Neural cell (in vitro differentiated cells): ENCODE data around the gene ELOB. TPM values are rescaled to one million over a fixed set of nuclear protein-coding genes. Genes with fewer than 3 reads are reported as not detected.

ENCODE experiments used
- H2AFZ ChIP-seq: fragments of 200-600, 300-800 bp; sonication (generic), shearing (Covaris generic); 2 replicates; pipeline ENCODE4 v1.6.0; 2014; ENCODE audit warnings: low read depth, mild to moderate bottlenecking, antibody characterized with exemption, low read length, moderate library complexity
- H3F3A ChIP-seq: fragments of 200-600 bp; shearing (Covaris generic); 2 replicates; pipeline ENCODE4 v1.6.1; 2016; ENCODE audit warnings: mild to moderate bottlenecking, moderate library complexity, mixed read lengths, antibody characterized with exemption, low read length; ENCODE audit not compliant: insufficient read depth, poor library complexity, severe bottlenecking
- H3K27ac ChIP-seq: fragments of 200-600, 300-800 bp; sonication (generic), shearing (Covaris generic); 2 replicates; pipeline ENCODE4 v1.5.1; 2014; ENCODE audit warnings: mild to moderate bottlenecking, low read length, moderate library complexity
- H3K27me3 ChIP-seq: fragments of 300-800, 200-600 bp; sonication (generic), shearing (Covaris generic); 2 replicates; pipeline ENCODE4 v1.6.0; 2014; ENCODE audit warnings: mild to moderate bottlenecking, low read depth, low read length, moderate library complexity; ENCODE audit not compliant: insufficient read depth
- H3K36me3 ChIP-seq: fragments of 300-800, 200-600 bp; sonication (generic), shearing (Covaris generic); 2 replicates; pipeline ENCODE4 v1.5.1; 2014; ENCODE audit warnings: mild to moderate bottlenecking, antibody characterized with exemption, low read length, moderate library complexity; ENCODE audit not compliant: insufficient read depth
- H3K4me2 ChIP-seq: fragments of 300-800, 200-600 bp; sonication (generic), shearing (Covaris generic); 2 replicates; pipeline ENCODE4 v1.6.0; 2014; ENCODE audit warnings: mild to moderate bottlenecking, low read length
- H3K4me3 ChIP-seq: fragments of 300-800, 200-600 bp; sonication (generic), shearing (Covaris generic); 2 replicates; pipeline ENCODE4 v1.5.1; 2014; ENCODE audit warnings: mild to moderate bottlenecking, low read length, moderate library complexity
- H3K79me2 ChIP-seq: fragments of 200-600 bp; shearing (Covaris generic); replicated peaks from 2 replicates; pipeline ENCODE4 v1.6.0; 2014; ENCODE audit warnings: mild to moderate bottlenecking, low read length, moderate library complexity; ENCODE audit not compliant: insufficient read depth
- H3K9ac ChIP-seq: fragments of 300-800, 200-600 bp; sonication (generic), shearing (Covaris generic); 2 replicates; pipeline ENCODE4 v1.6.1; 2016; ENCODE audit warnings: mild to moderate bottlenecking, low read length, mixed read lengths
- H3K9me2 ChIP-seq: fragments of 200-600 bp; shearing (Covaris generic); 2 replicates; pipeline ENCODE4 v1.6.1; 2016; ENCODE audit warnings: mild to moderate bottlenecking, low read length, mixed read lengths; ENCODE audit not compliant: insufficient read depth
- H3K9me3 ChIP-seq: fragments of 200-600, 300-800 bp; sonication (generic), shearing (Covaris generic); 2 replicates; pipeline ENCODE4 v1.6.1; 2016; ENCODE audit warnings: mild to moderate bottlenecking, mixed run types, low read length, moderate library complexity, mixed read lengths
- H4K20me1 ChIP-seq: fragments of 200-600 bp; shearing (Covaris generic); 2 replicates; pipeline ENCODE4 v1.6.1; 2016; ENCODE audit warnings: mild to moderate bottlenecking, mixed run types; ENCODE audit not compliant: insufficient read depth
- EP300 ChIP-seq: fragments of 450-650 bp; conservative IDR thresholded peaks from 2 replicates; pipeline ENCODE4 v1.6.1; 2014; ENCODE audit warnings: antibody characterized with exemption, mild to moderate bottlenecking, moderate library complexity; ENCODE audit not compliant: poor library complexity, severe bottlenecking
- EZH2 ChIP-seq: fragments of 200-600, 300-800 bp; shearing (Covaris generic), sonication (generic); IDR thresholded peaks from 2 replicates; pipeline ENCODE4 v1.6.1; 2014; ENCODE audit warnings: antibody characterized with exemption, low read length, borderline replicate concordance, mild to moderate bottlenecking; ENCODE audit not compliant: insufficient read depth, poor library complexity, severe bottlenecking
- MXI1 ChIP-seq: fragments of 450-650 bp; conservative IDR thresholded peaks from 2 replicates; pipeline ENCODE4 v1.6.1; 2014; ENCODE audit warnings: antibody characterized with exemption, mild to moderate bottlenecking; ENCODE audit not compliant: poor library complexity, severe bottlenecking
- POLR2AphosphoS5 ChIP-seq: IDR thresholded peaks from 2 replicates; pipeline ENCODE4 v1.6.1; 2012
- RAD21 ChIP-seq: fragments of 450-650 bp; conservative IDR thresholded peaks from 2 replicates; pipeline ENCODE4 v1.6.1; 2014; ENCODE audit warnings: antibody characterized with exemption, mild to moderate bottlenecking, moderate library complexity
- SMC3 ChIP-seq: fragments of 450-650 bp; conservative IDR thresholded peaks from 2 replicates; pipeline ENCODE4 v1.6.1; 2014; ENCODE audit warnings: antibody characterized with exemption, mild to moderate bottlenecking, moderate library complexity; ENCODE audit not compliant: poor library complexity
- TAF1 ChIP-seq: IDR thresholded peaks from 2 replicates; pipeline ENCODE4 v1.6.1; 2012; ENCODE audit warnings: low read depth
- polyA plus RNA-seq: library from polyadenylated mRNA; depleted of rRNA; stranded (reverse); fragments of >200 nt; gene quantifications from 2 replicates; pipeline ENCODE4 v1.2.3, GENCODE V29; 2014
- TF ChIP-seq, protein P1 (sequence below): fragments of 450-650 bp; IDR thresholded peaks from 2 replicates; pipeline ENCODE4 v1.5.1; 2014; ENCODE audit warnings: antibody characterized with exemption, mild to moderate bottlenecking, moderate library complexity; ENCODE audit not compliant: poor library complexity, severe bottlenecking
- TF ChIP-seq, protein P2 (sequence below): IDR thresholded peaks from 2 replicates; pipeline ENCODE4 v1.6.1; 2012; ENCODE audit warnings: borderline replicate concordance

Gene ELOB
- polyA plus RNA-seq, 1 donor from 2014 or later = 513 TPM

DNA sequence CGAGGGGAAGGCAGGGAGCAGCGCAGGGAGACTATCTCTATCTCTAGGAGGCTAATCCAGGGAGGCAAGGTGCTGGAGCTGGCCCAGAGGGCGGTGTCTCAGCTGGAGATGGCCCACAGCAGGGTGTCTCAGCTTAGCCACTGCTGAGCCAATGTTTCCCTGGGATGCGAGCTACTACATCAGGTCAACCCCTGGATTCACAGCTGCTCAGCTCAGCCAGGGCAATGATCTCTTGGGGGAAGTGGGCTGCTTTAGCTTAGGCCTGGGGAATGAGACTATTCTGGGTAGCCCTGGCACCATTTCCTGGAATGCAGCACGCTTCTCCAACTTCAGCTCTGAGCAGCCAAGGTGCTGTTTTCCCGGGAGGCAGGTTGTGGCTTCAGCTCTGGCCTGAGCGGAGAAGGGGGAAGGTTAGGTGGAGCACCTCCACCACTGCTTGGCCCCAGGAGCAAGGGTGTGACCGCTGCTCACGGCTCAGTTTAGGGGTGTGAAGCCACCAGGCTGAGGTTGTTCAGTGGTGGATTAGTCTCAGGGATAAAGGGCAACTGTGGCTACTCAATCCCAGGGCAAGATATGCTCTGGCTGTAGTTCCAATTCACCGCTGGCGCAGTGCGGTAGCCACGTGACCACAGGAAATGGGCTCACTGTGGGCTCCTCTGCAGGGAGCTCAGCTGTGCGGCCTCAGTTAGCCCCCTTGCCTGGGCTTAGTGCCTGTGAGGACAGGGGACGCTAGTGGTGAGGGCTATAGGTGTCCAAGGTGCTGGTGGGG, 34.8 kb upstream of the ELOB start:
- no peaks in the 10 kb centered on the region for H3K79me2 ChIP-seq
- no peaks in the 10 kb centered on the region for H3F3A ChIP-seq
- no peak for TF ChIP-seq EZH2
- TF ChIP-seq RAD21 = no peak
- TF ChIP-seq SMC3 = no peak
- no peak for TF ChIP-seq TAF1
- TF ChIP-seq, protein P1, sequence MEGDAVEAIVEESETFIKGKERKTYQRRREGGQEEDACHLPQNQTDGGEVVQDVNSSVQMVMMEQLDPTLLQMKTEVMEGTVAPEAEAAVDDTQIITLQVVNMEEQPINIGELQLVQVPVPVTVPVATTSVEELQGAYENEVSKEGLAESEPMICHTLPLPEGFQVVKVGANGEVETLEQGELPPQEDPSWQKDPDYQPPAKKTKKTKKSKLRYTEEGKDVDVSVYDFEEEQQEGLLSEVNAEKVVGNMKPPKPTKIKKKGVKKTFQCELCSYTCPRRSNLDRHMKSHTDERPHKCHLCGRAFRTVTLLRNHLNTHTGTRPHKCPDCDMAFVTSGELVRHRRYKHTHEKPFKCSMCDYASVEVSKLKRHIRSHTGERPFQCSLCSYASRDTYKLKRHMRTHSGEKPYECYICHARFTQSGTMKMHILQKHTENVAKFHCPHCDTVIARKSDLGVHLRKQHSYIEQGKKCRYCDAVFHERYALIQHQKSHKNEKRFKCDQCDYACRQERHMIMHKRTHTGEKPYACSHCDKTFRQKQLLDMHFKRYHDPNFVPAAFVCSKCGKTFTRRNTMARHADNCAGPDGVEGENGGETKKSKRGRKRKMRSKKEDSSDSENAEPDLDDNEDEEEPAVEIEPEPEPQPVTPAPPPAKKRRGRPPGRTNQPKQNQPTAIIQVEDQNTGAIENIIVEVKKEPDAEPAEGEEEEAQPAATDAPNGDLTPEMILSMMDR = no peak
- no peak for TF ChIP-seq POLR2AphosphoS5
- TF ChIP-seq, protein P2, sequence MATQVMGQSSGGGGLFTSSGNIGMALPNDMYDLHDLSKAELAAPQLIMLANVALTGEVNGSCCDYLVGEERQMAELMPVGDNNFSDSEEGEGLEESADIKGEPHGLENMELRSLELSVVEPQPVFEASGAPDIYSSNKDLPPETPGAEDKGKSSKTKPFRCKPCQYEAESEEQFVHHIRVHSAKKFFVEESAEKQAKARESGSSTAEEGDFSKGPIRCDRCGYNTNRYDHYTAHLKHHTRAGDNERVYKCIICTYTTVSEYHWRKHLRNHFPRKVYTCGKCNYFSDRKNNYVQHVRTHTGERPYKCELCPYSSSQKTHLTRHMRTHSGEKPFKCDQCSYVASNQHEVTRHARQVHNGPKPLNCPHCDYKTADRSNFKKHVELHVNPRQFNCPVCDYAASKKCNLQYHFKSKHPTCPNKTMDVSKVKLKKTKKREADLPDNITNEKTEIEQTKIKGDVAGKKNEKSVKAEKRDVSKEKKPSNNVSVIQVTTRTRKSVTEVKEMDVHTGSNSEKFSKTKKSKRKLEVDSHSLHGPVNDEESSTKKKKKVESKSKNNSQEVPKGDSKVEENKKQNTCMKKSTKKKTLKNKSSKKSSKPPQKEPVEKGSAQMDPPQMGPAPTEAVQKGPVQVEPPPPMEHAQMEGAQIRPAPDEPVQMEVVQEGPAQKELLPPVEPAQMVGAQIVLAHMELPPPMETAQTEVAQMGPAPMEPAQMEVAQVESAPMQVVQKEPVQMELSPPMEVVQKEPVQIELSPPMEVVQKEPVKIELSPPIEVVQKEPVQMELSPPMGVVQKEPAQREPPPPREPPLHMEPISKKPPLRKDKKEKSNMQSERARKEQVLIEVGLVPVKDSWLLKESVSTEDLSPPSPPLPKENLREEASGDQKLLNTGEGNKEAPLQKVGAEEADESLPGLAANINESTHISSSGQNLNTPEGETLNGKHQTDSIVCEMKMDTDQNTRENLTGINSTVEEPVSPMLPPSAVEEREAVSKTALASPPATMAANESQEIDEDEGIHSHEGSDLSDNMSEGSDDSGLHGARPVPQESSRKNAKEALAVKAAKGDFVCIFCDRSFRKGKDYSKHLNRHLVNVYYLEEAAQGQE = no peak
- TF ChIP-seq EP300 = no peak
- no peak for TF ChIP-seq MXI1
- H3K36me3 ChIP-seq = no peaks in the 10 kb centered on the region
- H4K20me1 ChIP-seq = no peaks in the 10 kb centered on the region
- H3K4me3 ChIP-seq = no peak overlapping the region
- H3K27ac ChIP-seq = no peak overlapping the region
- H3K9me2 ChIP-seq = no peaks in the 10 kb centered on the region
- no peaks in the 10 kb centered on the region for H3K9me3 ChIP-seq
- no peak overlapping the region for H2AFZ ChIP-seq
- no peak overlapping the region for H3K9ac ChIP-seq
- H3K4me2 ChIP-seq = no peak overlapping the region
- H3K27me3 ChIP-seq = no peaks in the 10 kb centered on the region

DNA sequence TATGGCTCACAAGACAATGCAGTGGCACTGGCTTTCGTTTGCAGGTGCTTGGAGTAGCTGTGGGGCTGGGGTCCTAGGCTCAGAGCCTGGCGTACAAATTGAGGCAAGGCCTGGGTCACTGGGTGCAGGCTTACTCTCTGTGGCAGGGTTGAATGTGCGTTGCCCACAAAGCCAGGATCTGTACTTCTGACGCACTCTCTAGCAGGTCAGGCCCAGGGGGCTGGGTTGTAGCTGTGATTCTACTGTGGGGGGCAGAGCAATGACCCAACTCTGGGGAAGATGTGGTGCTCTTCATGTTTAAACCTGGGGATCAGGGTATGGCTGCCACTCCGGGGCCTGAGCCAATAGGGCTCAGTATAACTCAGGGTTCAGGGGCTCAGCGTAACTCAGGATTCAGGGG, 33.6 kb upstream of the ELOB start:
- no peaks in the 10 kb centered on the region for H3K9me2 ChIP-seq
- no peaks in the 10 kb centered on the region for H3K79me2 ChIP-seq
- no peak overlapping the region for H3K9ac ChIP-seq
- H3K4me2 ChIP-seq = no peak overlapping the region
- H3K36me3 ChIP-seq = no peaks in the 10 kb centered on the region
- H3K27ac ChIP-seq = no peak overlapping the region
- no peaks in the 10 kb centered on the region for H3K9me3 ChIP-seq
- no peak overlapping the region for H2AFZ ChIP-seq
- H4K20me1 ChIP-seq = no peaks in the 10 kb centered on the region
- no peaks in the 10 kb centered on the region for H3F3A ChIP-seq
- H3K4me3 ChIP-seq = no peak overlapping the region
- TF ChIP-seq, protein P1 = no peak
- no peaks in the 10 kb centered on the region for H3K27me3 ChIP-seq
